HCT116 (cell line): ENCODE measurements around the gene PRKCA. TPM values are rescaled to one million over a fixed set of nuclear protein-coding genes. Genes with fewer than 3 reads are reported as not detected.

ENCODE experiments used
- ATAC-seq: fragments of 200-7000 bp; cut with Tn5 transposase; 2 replicates; pipeline ENCODE4 v1.9.1; 2020; ENCODE audit warnings: mild to moderate bottlenecking, moderate library complexity
- BruUV-seq: library from RNA; stranded (reverse); fragments of 400-500 nt; replicated peaks from 2 replicates; lab custom pipeline; 2021; lab: Mats Ljungman, UMichigan
- CTCF ChIA-PET: fragments of 300-600 bp; sonication (Branson Sonifier 250); formaldehyde crosslinking; loops from one replicate; lab custom pipeline; 2021; ENCODE audit warnings: antibody characterized with exemption; lab: Charles Lee
- POLR2A ChIA-PET: fragments of 300-600, 350-600 bp; sonication (Branson Sonifier 250); formaldehyde crosslinking; loops from one replicate; lab custom pipeline; 2021; ENCODE audit warnings: antibody characterized with exemption; lab: Charles Lee
- RAD21 ChIA-PET, 2 experiments: fragments of 300-600 bp; sonication (Branson Sonifier 250); formaldehyde crosslinking; loops; one replicate each; lab custom pipeline; 2023; ENCODE audit warnings: low total read pairs in 2 of 2; ENCODE audit not compliant: uncharacterized antibody in 2 of 2, unreplicated experiment in 2 of 2, low non-redundant PET in 1 of 2; lab: Charles Lee
- DNase-seq: peaks from one replicate; pipeline ENCODE4 v3.0.0-alpha.2; 2010; ENCODE audit warnings: low read depth, low spot score
- H2AFZ ChIP-seq: fragments of 200-600 bp; shearing (Covaris generic), sonication (generic); 2 replicates; pipeline ENCODE4 v1.6.1; 2017; ENCODE audit warnings: low read depth, mixed run types, mixed read lengths, antibody characterized with exemption, low read length; ENCODE audit not compliant: poor library complexity, severe bottlenecking
- H3K27ac ChIP-seq: 2 replicates; pipeline ENCODE4 v1.5.1; 2012; ENCODE audit warnings: low read depth, low read length
- H3K27me3 ChIP-seq: fragments of 200-600 bp; sonication (generic); 2 replicates; pipeline ENCODE4 v1.6.1; 2016; ENCODE audit warnings: mixed run types, low read length, mixed read lengths; ENCODE audit not compliant: insufficient read depth
- H3K36me3 ChIP-seq, 2 experiments: fragments of 200-500 bp in 1 of 2; fragments of 200-600 bp in 1 of 2; sonication (Bioruptor generic) in 1 of 2; sonication (generic) in 1 of 2; 2 replicates each; pipeline versions ENCODE4 v1.5.1 to v1.6.1; 2014 to 2016; ENCODE audit warnings: low read length in 2 of 2, inconsistent platforms in 1 of 2, mixed read lengths in 1 of 2, mixed run types in 1 of 2; ENCODE audit not compliant: insufficient read depth in 2 of 2, control insufficient read depth in 1 of 2
- H3K4me1 ChIP-seq, 2 experiments: fragments of 200-600 bp in 1 of 2; sonication (generic) in 1 of 2; 2 replicates each; pipeline versions ENCODE4 v1.5.1 to v1.6.1; 2012 to 2017; ENCODE audit warnings: low read length in 2 of 2, inconsistent platforms in 1 of 2, mild to moderate bottlenecking in 1 of 2, mixed read lengths in 1 of 2, mixed run types in 1 of 2, moderate library complexity in 1 of 2; ENCODE audit not compliant: insufficient read depth in 2 of 2, control insufficient read depth in 1 of 2
- H3K4me2 ChIP-seq: fragments of 200-600 bp; sonication (generic); 2 replicates; pipeline ENCODE4 v1.6.1; 2017; ENCODE audit warnings: mixed run types, low read length, mixed read lengths
- H3K4me3 ChIP-seq, 2 experiments: fragments of 200-600 bp in 1 of 2; sonication (generic) in 1 of 2; replicated peaks in 1 of 2; 2 replicates each; pipeline ENCODE4 v1.5.1; 2011 to 2016; ENCODE audit warnings: low read length in 2 of 2, control low read depth in 1 of 2, low read depth in 1 of 2, mild to moderate bottlenecking in 1 of 2, mixed read lengths in 1 of 2, mixed run types in 1 of 2
- H3K79me2 ChIP-seq: fragments of 200-600 bp; sonication (generic); 2 replicates; pipeline ENCODE4 v1.6.1; 2017; ENCODE audit warnings: mild to moderate bottlenecking, mixed run types, low read length, moderate library complexity, mixed read lengths; ENCODE audit not compliant: insufficient read depth
- H3K9ac ChIP-seq: fragments of 200-600 bp; sonication (generic); 2 replicates; pipeline ENCODE4 v1.6.1; 2016; ENCODE audit warnings: low read length, mixed read lengths
- H3K9me2 ChIP-seq: fragments of 200-600 bp; sonication (generic), shearing (Covaris generic); 2 replicates; pipeline ENCODE4 v1.6.1; 2017; ENCODE audit warnings: mixed run types, mild to moderate bottlenecking, moderate library complexity; ENCODE audit not compliant: insufficient read depth
- H3K9me3 ChIP-seq, 2 experiments: fragments of 200-500 bp in 1 of 2; fragments of 200-600 bp in 1 of 2; sonication (Bioruptor generic) in 1 of 2; sonication (generic) in 1 of 2; 2 replicates each; pipeline ENCODE4 v1.6.1; 2014 to 2017; ENCODE audit warnings: low read length in 2 of 2, mixed read lengths in 2 of 2, inconsistent platforms in 1 of 2, low read depth in 1 of 2, mild to moderate bottlenecking in 1 of 2, mixed run types in 1 of 2, moderate library complexity in 1 of 2; ENCODE audit not compliant: control insufficient read depth in 1 of 2, insufficient read depth in 1 of 2
- H4K20me1 ChIP-seq: fragments of 200-600 bp; sonication (generic), shearing (Covaris generic); 2 replicates; pipeline ENCODE4 v1.6.1; 2017; ENCODE audit warnings: mixed run types, mild to moderate bottlenecking, moderate library complexity; ENCODE audit not compliant: insufficient read depth
- EGR1 ChIP-seq: IDR thresholded peaks from 2 replicates; pipeline ENCODE4 v1.6.1; 2012; ENCODE audit warnings: low read depth
- FOSL1 ChIP-seq: IDR thresholded peaks from 2 replicates; pipeline ENCODE4 v1.6.1; 2012; ENCODE audit warnings: low read depth
- SIN3A ChIP-seq: IDR thresholded peaks from 2 replicates; pipeline ENCODE4 v1.6.1; 2012; ENCODE audit warnings: low read depth
- SRF ChIP-seq: IDR thresholded peaks from 2 replicates; pipeline ENCODE4 v1.6.1; 2012; ENCODE audit warnings: low read depth
- ZNF274 ChIP-seq: fragments of 200-500 bp; sonication (Bioruptor generic); IDR thresholded peaks from 2 replicates; pipeline ENCODE4 v1.6.1; 2014; ENCODE audit warnings: mild to moderate bottlenecking, low read depth, low read length, inconsistent platforms
- intact Hi-C: fragments of 100-400 bp; cut with micrococcal nuclease; formaldehyde crosslinking; loops from 2 replicates; pipeline ENCODE4 v1.10.0; 2022
- total RNA-seq: library from RNA; stranded (reverse); gene quantifications from one replicate; pipeline ENCODE4 v1.2.1, GENCODE V29; 2021; ENCODE audit not compliant: unreplicated experiment

The PRKCA gene
- total RNA-seq, 1 experiment from 2014 or later: 18.8 TPM

DNA sequence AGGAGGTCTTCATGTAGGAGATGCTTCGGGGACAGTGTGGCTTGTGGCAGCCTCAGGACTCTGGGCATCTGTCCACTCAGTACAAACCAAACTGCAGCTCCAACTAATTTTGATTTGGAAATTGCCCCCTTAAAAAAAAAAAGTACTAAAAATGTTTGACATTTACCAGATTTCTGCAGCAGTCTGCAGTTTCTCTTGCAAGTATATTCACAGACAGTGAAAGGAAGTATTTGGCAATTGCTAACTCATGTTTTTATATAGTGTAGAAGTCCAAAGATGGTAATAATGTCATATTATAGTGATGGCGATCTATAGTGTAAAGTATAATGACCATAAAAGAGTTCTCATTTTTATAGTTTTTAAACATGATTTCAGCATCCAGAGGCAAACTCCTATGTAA, 218.6 kb downstream of the PRKCA start:
- CTCF ChIA-PET: no interaction called here
- no peak for ATAC-seq

GRCh38 chr17:66522591-66523272, 220.3 kb downstream of the PRKCA start:
- POLR2A ChIA-PET: no interaction called here
- intact Hi-C loops: no loop called here
- peak; percentile 74; the same call in 1 of the 2 replicates for ATAC-seq
- no peak overlapping the region for H3K9ac ChIP-seq
- DNase-seq: no peak
- H3K36me3 ChIP-seq: no peaks in the 10 kb centered on the region
- H3K27ac ChIP-seq: no peak overlapping the region
- H3K79me2 ChIP-seq: no peaks in the 10 kb centered on the region
- H3K9me2 ChIP-seq: no peaks in the 10 kb centered on the region
- no peak overlapping the region for H2AFZ ChIP-seq
- no peaks in the 10 kb centered on the region for H4K20me1 ChIP-seq
- TF ChIP-seq SRF (peak; percentile 66; the same call in 1 of the 2 replicates), FOSL1 (0 out of 2 replicates have a peak, but pooled peaks have one; percentile 33), EGR1 (no peak)
- no peaks in the 10 kb centered on the region for H3K27me3 ChIP-seq
- H3K9me3 ChIP-seq: no peaks in the 10 kb centered on the region
- BruUV-seq: no TSS peak
- RAD21 ChIA-PET: no interaction called here
- CTCF ChIA-PET: no interaction called here
- peaks cover 7 to 16% of the 10 kb centered on the region in 2 experiments for H3K4me1 ChIP-seq
- peak overlapping the region; percentile 34 for H3K4me2 ChIP-seq
- no peak overlapping the region for H3K4me3 ChIP-seq

More for the DNA sequence above, 218.6 kb downstream of the PRKCA start:
- Histone ChIP-seq H3K27me3 (no peaks in the 10 kb centered on the region), H2AFZ (no peak overlapping the region), H3K36me3 (no peaks in the 10 kb centered on the region), H4K20me1 (no peaks in the 10 kb centered on the region), H3K27ac (no peak overlapping the region), H3K9me2 (no peaks in the 10 kb centered on the region), H3K9ac (no peak overlapping the region), H3K4me1 (peaks cover 9 to 16% of the 10 kb centered on the region in 2 experiments), H3K79me2 (no peaks in the 10 kb centered on the region), H3K4me3 (no peak overlapping the region), H3K9me3 (no peaks in the 10 kb centered on the region), H3K4me2 (no peak overlapping the region)
- TF ChIP-seq EGR1 (no peak), SIN3A (no peak), ZNF274 (no peak)
- intact Hi-C loops: no loop called here
- no TSS peak for BruUV-seq
- RAD21 ChIA-PET: no interaction called here
- no peak for DNase-seq
- POLR2A ChIA-PET: no interaction called here
